ENCODE data around the gene FRAT2.
"Not testable (repeated sequence)": the region's sequence is repeated elsewhere in the genome, so short reads cannot be mapped to it uniquely, and the experiment has no call there.

Gene FRAT2

DNA sequence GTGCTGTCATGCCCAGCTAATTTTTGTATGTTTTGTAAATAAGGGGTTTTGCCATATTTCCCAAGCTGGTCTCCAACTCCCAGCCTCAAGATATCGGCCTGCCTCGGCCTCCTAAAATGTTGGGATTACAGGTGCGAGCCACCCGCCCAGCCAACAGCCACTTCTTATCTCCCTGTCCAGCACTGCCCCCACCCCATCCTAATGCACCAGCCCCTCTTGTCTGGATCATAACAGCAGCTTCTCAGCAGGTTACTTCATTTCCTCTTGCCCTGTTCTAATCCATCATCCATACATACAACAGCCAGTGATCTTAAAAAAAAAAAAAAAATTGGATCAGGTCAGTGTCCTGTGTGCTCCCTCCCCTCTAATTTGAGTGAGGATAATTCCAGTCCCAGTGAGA, 12.8 kb upstream of the FRAT2 start:
- DNase-seq (ENCODE audit: low read depth in 1 of 2, low spot score in 1 of 2), result no peak
- in situ Hi-C loops (cut with HindIII; ENCODE audit: low pct_unique_long_range_greater_than_20kb, low sequenced_read_pairs), result no loop called here
- no peak for TF ChIP-seq JUND (IDR thresholded peaks at IDR 0.05; ENCODE audit: low read depth)

DNA sequence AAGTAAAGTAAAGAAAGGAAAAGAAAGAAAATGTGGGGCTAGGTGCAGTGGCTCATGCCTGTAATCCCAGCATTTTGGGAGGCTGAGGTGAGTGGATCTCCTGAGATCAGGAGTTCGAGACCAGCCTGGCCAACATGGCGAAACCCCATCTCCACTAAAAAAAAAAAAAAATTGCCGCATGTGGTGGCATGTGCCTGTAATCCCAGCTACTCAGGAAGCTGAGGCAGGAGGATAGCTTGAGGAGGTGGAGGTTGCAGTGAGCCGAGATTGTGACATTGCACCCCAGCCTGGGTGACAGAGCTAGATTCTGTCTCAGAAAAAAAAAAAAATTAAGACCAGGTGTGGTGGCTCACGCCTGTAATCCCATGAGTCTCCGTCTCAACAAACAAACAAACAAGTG, 9.1 kb upstream of the FRAT2 start:
- in situ Hi-C loops (cut with HindIII; ENCODE audit: low pct_unique_long_range_greater_than_20kb, low sequenced_read_pairs); DNase-seq (ENCODE audit: low read depth in 1 of 2, low spot score in 1 of 2): not testable (repeated sequence)

DNA sequence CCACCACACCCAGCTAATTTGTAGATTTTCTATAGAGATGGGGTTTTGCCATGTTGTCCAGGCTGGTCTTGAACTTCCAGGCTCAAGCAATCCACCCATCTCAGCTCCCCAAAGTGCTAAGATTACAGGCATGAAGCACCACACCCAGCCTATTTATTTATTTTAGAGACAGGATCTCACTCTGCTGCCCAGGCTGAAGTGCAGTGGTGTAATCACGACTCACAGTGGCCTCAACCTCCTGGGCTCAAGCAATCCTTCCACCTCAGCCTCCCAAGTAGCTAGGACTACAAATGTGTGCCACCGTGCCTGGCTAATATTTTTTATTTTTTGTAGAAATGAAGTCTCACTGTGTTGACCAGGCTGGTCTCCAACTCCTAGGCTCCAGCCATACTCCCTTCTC, 6.9 kb upstream of the FRAT2 start:
- no peak for TF ChIP-seq JUND (IDR thresholded peaks at IDR 0.05; ENCODE audit: low read depth)
- in situ Hi-C loops (cut with HindIII; ENCODE audit: low pct_unique_long_range_greater_than_20kb, low sequenced_read_pairs), result no loop called here
- no peak for DNase-seq (ENCODE audit: low read depth in 1 of 2, low spot score in 1 of 2)

DNA sequence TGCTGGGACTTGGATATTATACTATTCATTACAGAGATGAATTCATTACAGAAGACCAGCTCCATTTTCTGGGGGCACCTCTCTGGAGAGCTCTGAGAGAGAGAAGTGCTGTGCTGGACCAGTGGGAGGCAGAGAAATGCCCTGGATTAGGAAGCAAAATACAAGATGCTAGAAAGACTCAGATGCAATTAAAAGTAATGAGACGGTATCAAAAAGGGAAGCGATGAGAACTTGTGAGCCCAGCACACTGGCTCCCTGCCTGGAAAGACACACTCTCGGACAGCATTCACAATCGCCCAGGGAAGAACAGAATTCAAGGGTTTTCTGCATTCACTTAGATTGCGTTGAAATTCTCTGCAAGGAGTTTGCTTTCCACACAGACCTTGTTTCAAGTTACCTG, 3.5 kb upstream of the FRAT2 start:
- no peak for TF ChIP-seq JUND (IDR thresholded peaks at IDR 0.05; ENCODE audit: low read depth)
- in situ Hi-C loops (cut with HindIII; ENCODE audit: low pct_unique_long_range_greater_than_20kb, low sequenced_read_pairs), result no loop called here

DNA sequence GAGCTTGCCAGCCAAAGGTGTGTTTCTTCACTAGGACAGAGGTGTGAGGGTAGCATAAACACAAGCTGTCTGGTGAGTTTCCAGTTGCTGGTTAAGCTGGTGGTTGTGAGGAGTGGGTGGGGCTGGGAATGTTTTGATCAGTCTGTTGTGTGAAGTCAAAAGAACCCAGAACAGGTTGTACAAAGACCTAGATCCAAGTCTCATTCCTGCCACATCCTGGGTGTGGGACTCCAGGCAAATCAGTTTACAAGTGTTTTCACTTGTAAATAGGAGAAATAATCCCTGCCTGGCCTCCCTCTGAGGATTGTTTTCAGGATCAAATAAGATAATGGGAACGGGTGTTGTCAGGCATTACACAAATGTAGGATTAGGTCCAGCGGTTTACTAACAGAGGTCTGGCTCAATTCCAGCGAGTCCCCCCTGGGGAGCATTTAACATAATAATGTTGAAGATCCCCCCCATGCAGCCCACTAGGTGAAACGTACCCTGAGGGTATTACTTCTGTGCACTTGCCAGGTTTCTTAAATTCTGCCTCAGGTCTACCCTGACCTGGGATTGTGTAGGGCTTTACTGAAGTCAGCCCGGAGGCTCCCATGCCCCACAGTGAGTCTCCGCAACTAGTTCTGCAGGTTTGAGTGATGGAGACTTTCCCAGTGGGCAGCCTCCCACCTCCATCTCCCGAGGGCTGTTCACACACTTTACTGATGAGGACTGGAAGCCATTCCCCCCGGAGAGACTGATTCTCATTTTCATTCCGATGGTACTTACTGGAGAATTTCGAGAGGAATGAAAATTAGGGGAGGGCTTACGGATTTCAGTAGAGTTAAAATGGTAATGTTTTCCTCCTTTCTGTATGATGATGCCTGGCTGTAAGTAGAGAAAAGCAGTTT, 2.7 kb upstream of the FRAT2 start:
- in situ Hi-C loops (cut with HindIII; ENCODE audit: low pct_unique_long_range_greater_than_20kb, low sequenced_read_pairs), result no loop called here
- TF ChIP-seq JUND (IDR thresholded peaks at IDR 0.05; ENCODE audit: low read depth), result no peak
- peak; percentile 62 to 91 for DNase-seq (ENCODE audit: low read depth in 1 of 2, low spot score in 1 of 2)

More for the DNA sequence above, 3.5 kb upstream of the FRAT2 start:
- no peak for DNase-seq (ENCODE audit: low read depth in 1 of 2, low spot score in 1 of 2)

DNA sequence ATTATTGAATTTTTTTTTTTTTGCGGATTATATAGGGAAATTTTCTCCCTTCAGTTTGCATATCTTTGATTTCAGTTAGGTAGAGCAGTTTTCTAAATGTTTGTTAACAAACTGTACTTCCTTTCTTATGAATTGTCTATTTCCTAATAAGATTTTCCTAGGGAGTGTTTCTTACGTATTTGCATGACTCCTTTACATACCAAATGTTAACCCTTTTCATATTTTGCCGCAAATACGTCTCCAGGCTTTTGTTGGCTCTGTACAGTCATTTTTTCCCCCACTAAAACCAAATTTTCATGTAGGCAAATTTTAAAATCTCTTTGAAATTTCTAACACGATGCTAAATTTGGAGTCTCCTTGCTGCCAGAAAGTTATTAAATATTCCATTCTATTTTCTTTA, 1.9 kb upstream of the FRAT2 start:
- in situ Hi-C loops (cut with HindIII; ENCODE audit: low pct_unique_long_range_greater_than_20kb, low sequenced_read_pairs), result no loop called here
- no peak for DNase-seq (ENCODE audit: low read depth in 1 of 2, low spot score in 1 of 2)
- no peak for TF ChIP-seq JUND (IDR thresholded peaks at IDR 0.05; ENCODE audit: low read depth)

DNA sequence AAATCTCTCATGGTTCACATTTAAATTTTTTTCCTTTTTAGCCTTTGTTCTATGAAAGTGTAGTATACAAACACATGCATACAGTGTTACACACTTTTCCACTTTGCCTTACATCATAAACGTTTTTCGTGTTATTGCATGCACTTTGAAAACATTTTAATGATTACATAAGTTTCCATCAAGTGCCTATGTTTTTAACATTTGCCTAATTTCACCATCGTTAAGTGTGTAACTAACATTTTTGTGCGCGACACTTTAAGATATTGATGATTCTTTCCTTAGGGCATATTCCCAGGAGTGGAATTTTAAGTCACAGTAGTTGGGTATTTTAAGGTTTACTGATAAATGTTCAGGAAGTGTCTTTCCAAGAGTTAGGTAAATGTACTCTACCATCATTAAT, 1.5 kb upstream of the FRAT2 start:
- no peak for TF ChIP-seq JUND (IDR thresholded peaks at IDR 0.05; ENCODE audit: low read depth)
- no peak for DNase-seq (ENCODE audit: low read depth in 1 of 2, low spot score in 1 of 2)
- in situ Hi-C loops (cut with HindIII; ENCODE audit: low pct_unique_long_range_greater_than_20kb, low sequenced_read_pairs), result no loop called here

DNA sequence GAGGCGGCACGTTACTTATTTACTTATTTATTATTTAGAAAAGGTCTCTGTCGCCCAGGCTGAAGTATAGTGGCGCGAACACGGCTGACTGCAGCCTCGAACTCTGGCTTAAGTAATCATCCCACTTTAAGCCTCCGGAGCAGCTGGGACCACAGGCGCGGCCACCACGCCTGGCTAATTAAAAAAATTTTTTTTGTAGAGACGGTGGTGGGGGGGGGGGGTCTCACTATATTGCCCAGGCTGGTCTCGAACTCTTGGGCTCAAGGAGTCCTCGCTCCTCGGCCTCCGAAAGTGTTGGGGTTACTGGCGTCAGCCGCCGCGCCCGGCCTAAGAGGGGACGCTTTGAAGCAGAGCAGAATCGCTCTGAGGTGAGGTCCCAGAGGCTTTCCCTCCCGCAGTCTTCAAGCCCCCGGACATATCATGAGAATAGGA, 675 bp upstream of the FRAT2 start:
- in situ Hi-C loops (cut with HindIII; ENCODE audit: low pct_unique_long_range_greater_than_20kb, low sequenced_read_pairs), result no loop called here
- no peak for TF ChIP-seq JUND (IDR thresholded peaks at IDR 0.05; ENCODE audit: low read depth)

DNA sequence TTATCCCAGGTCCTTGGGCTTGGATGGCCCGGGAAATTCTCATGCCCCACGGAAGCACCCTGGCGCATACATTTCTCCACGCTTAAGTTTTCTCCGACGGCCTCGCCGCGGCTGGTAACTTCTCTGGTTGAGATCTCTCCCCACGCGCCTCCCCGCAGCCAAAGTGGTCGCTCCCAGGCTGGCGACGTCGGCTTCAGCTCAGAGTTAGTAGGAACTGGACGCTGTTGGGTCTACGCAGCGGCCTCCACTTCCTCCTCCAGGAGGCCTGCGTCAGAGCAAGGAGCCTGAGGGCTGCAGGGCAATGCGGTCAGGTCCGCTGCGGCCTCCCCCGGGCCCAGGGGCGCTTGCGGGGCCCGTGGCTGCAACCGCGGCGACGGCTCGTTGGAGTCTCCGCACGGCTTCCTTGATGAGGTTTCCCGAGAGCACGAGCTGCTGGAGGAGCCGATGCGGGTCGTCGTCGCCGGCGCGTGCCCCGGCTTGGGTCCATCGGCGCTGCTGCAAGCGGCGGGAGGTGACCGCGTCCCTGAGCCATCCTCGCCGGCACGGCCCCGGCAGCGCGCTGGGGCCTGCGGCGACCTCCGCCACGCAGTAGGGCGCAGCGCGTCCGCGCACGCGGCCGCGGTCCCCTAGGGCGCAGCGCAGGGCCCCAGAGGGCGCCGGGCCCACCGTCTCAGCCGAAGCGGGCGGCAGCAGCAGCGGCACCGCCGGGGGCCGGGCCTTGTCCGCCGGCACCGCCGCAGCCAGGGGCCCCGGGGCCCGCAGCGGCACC, 744 bp downstream of the FRAT2 start:
- in situ Hi-C loops (cut with HindIII; ENCODE audit: low pct_unique_long_range_greater_than_20kb, low sequenced_read_pairs), result no loop called here
- peak in 1 of 2 experiments; percentile 63 for DNase-seq (ENCODE audit: low read depth in 1 of 2, low spot score in 1 of 2)
- TF ChIP-seq JUND (IDR thresholded peaks at IDR 0.05; ENCODE audit: low read depth), result no peak

More for the DNA sequence above, 675 bp upstream of the FRAT2 start:
- DNase-seq (ENCODE audit: low read depth in 1 of 2, low spot score in 1 of 2), result no peak

DNA sequence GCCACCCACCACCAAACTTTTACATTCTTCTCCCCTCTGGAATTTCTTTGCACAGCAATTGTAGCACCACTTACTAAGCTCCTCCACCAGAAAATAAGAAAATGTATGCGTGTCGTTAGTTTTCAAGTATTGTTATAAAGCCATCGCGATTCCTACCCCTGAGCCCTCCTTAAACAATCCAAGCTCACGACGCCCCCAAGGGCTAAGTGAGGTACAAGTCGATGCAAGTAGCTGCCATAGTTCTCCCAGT, 1.3 kb downstream of the FRAT2 start:
- DNase-seq (ENCODE audit: low read depth in 1 of 2, low spot score in 1 of 2), result peak in 1 of 2 experiments; percentile 64
- in situ Hi-C loops (cut with HindIII; ENCODE audit: low pct_unique_long_range_greater_than_20kb, low sequenced_read_pairs), result no loop called here
- no peak for TF ChIP-seq JUND (IDR thresholded peaks at IDR 0.05; ENCODE audit: low read depth)

DNA sequence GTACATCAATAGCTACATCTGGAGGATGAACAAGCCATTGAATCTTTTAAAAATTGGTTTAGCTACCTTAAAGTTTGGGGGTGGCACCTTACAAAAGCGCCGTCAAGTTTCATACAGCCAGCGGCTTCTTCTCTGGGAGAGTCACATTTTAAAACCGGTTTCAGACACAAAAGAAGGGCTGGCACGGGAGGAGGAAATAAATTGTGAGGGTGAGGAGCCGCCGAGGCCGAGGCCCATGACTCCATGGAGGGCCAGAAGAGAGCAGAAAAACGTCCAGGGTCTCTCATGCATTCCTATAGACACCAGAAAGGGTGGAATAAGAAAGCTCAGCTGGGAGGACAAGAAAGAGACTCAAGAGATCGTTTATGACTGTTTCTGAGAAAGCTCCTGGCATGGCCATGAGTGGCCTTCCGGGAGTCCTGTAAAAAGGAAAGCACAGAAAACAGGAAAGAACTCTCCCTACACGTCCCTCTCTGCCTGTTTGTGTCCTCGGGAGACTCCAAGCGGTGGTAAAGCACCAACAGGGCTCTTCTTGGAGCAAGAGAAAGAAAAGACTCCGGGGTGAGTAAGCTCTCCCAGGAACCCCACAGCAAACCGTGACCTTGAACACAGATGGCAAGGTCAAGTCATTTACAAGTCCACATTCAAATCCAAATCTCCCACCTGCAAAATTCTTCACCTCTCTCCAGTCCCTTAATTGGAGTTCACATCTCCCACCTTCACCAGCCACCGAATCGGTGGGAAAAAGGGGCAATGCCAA, 1.8 kb downstream of the FRAT2 start:
- TF ChIP-seq JUND (IDR thresholded peaks at IDR 0.05; ENCODE audit: low read depth), result no peak
- DNase-seq (ENCODE audit: low read depth in 1 of 2, low spot score in 1 of 2), result peak; percentile 83 to 89
- in situ Hi-C loops (cut with HindIII; ENCODE audit: low pct_unique_long_range_greater_than_20kb, low sequenced_read_pairs), result no loop called here

DNA sequence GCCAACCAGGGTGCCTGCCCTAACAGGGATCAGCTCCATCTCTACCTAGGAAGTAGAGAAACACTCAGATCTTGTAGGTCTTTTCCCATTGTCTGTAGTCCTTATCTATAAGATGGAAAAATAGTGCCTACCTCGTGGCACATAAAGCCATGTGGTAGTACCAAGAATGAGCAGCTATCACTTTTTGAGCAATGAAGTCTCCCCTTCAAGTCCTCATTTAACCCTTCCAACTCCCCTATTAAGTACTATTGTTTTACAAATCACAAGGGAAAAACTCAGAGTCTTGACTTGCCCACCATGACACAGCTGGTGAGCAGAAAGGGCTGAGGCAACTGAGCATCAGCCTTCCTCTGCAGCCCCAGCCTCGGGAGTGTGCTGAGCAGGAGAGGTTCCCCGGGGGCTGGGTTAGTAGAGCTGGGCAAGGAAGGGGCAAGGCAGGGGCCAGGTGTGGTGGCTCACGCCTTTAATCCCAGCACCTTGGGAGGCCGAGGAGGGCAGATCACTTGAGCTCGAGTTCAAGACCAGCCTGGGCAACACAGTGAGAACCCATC, 3.3 kb downstream of the FRAT2 start:
- in situ Hi-C loops (cut with HindIII; ENCODE audit: low pct_unique_long_range_greater_than_20kb, low sequenced_read_pairs), result no loop called here

More for the DNA sequence above, 3.3 kb downstream of the FRAT2 start:
- no peak for TF ChIP-seq JUND (IDR thresholded peaks at IDR 0.05; ENCODE audit: low read depth)
- DNase-seq (ENCODE audit: low read depth in 1 of 2, low spot score in 1 of 2), result no peak
